IPS-15b (cell line): ENCODE measurements around the gene LRRC74B.
"Not testable (repeated sequence)": the region's sequence is repeated elsewhere in the genome, so short reads cannot be mapped to it uniquely, and the experiment has no call there.

Experiments
- H3K27me3 ChIP-seq: one replicate; pipeline ENCODE4 v1.6.1; 2013; ENCODE audit warnings: low read length; ENCODE audit not compliant: control insufficient read depth, insufficient read depth
- H3K36me3 ChIP-seq: one replicate; pipeline ENCODE4 v1.6.1; 2013; ENCODE audit warnings: low read length; ENCODE audit not compliant: control insufficient read depth, insufficient read depth
- H3K4me1 ChIP-seq: one replicate; pipeline ENCODE4 v1.6.1; 2013; ENCODE audit warnings: mild to moderate bottlenecking, low read length; ENCODE audit not compliant: control insufficient read depth, insufficient read depth
- H3K4me3 ChIP-seq: one replicate; pipeline ENCODE4 v1.5.1; 2013; ENCODE audit warnings: low read depth, low read length
- H3K9ac ChIP-seq: one replicate; pipeline ENCODE4 v1.6.1; 2013; ENCODE audit warnings: low read depth, mild to moderate bottlenecking, low read length
- H3K9me3 ChIP-seq: one replicate; pipeline ENCODE4 v1.6.1; 2013; ENCODE audit warnings: mild to moderate bottlenecking, low read length; ENCODE audit not compliant: control insufficient read depth, insufficient read depth

LRRC74B gene

GRCh38 chr22:21079493-21079892, 33.7 kb downstream of the LRRC74B start:
- H3K36me3 ChIP-seq = no peaks in the 10 kb centered on the region
- H3K9me3 ChIP-seq = no peaks in the 10 kb centered on the region
- no peak overlapping the region for H3K4me3 ChIP-seq
- no peaks in the 10 kb centered on the region for H3K4me1 ChIP-seq
- H3K27me3 ChIP-seq = no peaks in the 10 kb centered on the region
- no peak overlapping the region for H3K9ac ChIP-seq

GRCh38 chr22:21080435-21081137, 34.8 kb downstream of the LRRC74B start:
- H3K36me3 ChIP-seq = no peaks in the 10 kb centered on the region
- no peaks in the 10 kb centered on the region for H3K9me3 ChIP-seq
- H3K9ac ChIP-seq = no peak overlapping the region
- no peaks in the 10 kb centered on the region for H3K27me3 ChIP-seq
- H3K4me1 ChIP-seq = no peaks in the 10 kb centered on the region
- no peak overlapping the region for H3K4me3 ChIP-seq

- Histone ChIP-seq H3K4me3 (no peak overlapping the region), H3K4me1 (no peaks in the 10 kb centered on the region), H3K9ac (no peak overlapping the region), H3K36me3 (no peaks in the 10 kb centered on the region), H3K9me3 (no peaks in the 10 kb centered on the region), H3K27me3 (no peaks in the 10 kb centered on the region)
Measured at GRCh38 chr22:21082248-21082647, 36.5 kb downstream of the LRRC74B start.

- no peaks in the 10 kb centered on the region for H3K4me1 ChIP-seq
Measured at GRCh38 chr22:21087119-21087518, 41.4 kb downstream of the LRRC74B start.

GRCh38 chr22:21087926-21088325, 42.2 kb downstream of the LRRC74B start:
- H3K4me1 ChIP-seq, H3K9me3 ChIP-seq, H3K36me3 ChIP-seq: not testable (repeated sequence)

More at GRCh38 chr22:21087119-21087518, 41.4 kb downstream of the LRRC74B start:
- Histone ChIP-seq H3K4me3 (no peak overlapping the region), H3K9ac (no peak overlapping the region), H3K36me3 (no peaks in the 10 kb centered on the region), H3K9me3 (no peaks in the 10 kb centered on the region), H3K27me3 (no peaks in the 10 kb centered on the region)

GRCh38 chr22:21091220-21091619, 45.5 kb downstream of the LRRC74B start:
- H3K9me3 ChIP-seq, H3K9ac ChIP-seq, H3K4me1 ChIP-seq, H3K36me3 ChIP-seq, H3K27me3 ChIP-seq, H3K4me3 ChIP-seq: not testable (repeated sequence)

More at GRCh38 chr22:21087926-21088325, 42.2 kb downstream of the LRRC74B start:
- H3K27me3 ChIP-seq, H3K9ac ChIP-seq, H3K4me3 ChIP-seq: not testable (repeated sequence)

GRCh38 chr22:21092797-21093554, 47.2 kb downstream of the LRRC74B start:
- Histone ChIP-seq H3K9me3 (no peaks in the 10 kb centered on the region), H3K4me1 (no peaks in the 10 kb centered on the region), H3K36me3 (no peaks in the 10 kb centered on the region), H3K27me3 (no peaks in the 10 kb centered on the region), H3K9ac (no peak overlapping the region), H3K4me3 (no peak overlapping the region)

GRCh38 chr22:21093555-21094137, 47.9 kb downstream of the LRRC74B start:
- not testable (repeated sequence) for H3K9me3 ChIP-seq, H3K4me1 ChIP-seq, H3K9ac ChIP-seq, H3K4me3 ChIP-seq, H3K27me3 ChIP-seq, H3K36me3 ChIP-seq

GRCh38 chr22:21094911-21095772, 49.4 kb downstream of the LRRC74B start:
- Histone ChIP-seq H3K9ac (no peak overlapping the region), H3K4me1 (no peaks in the 10 kb centered on the region), H3K9me3 (no peaks in the 10 kb centered on the region), H3K27me3 (peaks cover 9% of the 10 kb centered on the region), H3K36me3 (no peaks in the 10 kb centered on the region), H3K4me3 (no peak overlapping the region)

- no peak overlapping the region for H3K9ac ChIP-seq
- H3K27me3 ChIP-seq = peaks cover 9% of the 10 kb centered on the region
- no peaks in the 10 kb centered on the region for H3K9me3 ChIP-seq
- no peak overlapping the region for H3K4me3 ChIP-seq
- no peaks in the 10 kb centered on the region for H3K36me3 ChIP-seq
- H3K4me1 ChIP-seq = no peaks in the 10 kb centered on the region
Measured at GRCh38 chr22:21095773-21096107, 50.0 kb downstream of the LRRC74B start.

GRCh38 chr22:21096878-21097277, 51.1 kb downstream of the LRRC74B start:
- H3K4me1 ChIP-seq, H3K9ac ChIP-seq, H3K4me3 ChIP-seq, H3K9me3 ChIP-seq, H3K36me3 ChIP-seq: not testable (repeated sequence)
- peaks cover 12% of the 10 kb centered on the region for H3K27me3 ChIP-seq
